ENCODE measurements around the gene ZFYVE28.
A peak's percentile ranks its signal among the peaks of the same experiment; 100 is the strongest.

ZFYVE28 gene

DNA sequence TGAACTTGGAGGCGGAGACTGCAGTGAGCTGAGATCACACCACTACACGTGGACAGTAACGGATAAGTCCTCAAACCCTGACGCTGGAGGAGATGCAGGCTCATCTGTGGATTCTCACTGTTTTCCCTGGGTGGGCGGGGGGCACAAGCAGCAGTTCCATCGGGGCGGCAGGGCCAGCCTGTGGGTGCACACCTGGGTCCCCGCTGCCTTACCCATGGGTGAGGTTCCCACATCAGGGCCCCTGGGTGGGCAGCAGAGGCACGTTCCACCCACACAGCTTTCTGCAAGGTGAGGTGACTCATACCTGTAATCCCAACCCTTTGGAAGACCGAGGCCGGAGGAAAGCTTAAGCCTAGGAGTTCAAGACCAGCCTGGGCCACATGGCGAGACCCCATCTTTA, 100.0 kb downstream of the ZFYVE28 start:
- intact Hi-C loops (cut with DNase I; ENCODE audit: low total_unique reads): no loop called here
- Histone ChIP-seq H3K9me3 (no peaks in the 10 kb centered on the region), H3K27me3 (no peaks in the 10 kb centered on the region), H3K4me3 (no peak overlapping the region), H3K27ac (no peak overlapping the region), H3K4me1 (no peaks in the 10 kb centered on the region), H3K36me3 (peaks cover 0 to 3% (median 0%) of the 10 kb centered on the region in 3 donors)
- DNase-seq: peak in 1 of 2 donors; percentile 54
- TF ChIP-seq, protein P1, sequence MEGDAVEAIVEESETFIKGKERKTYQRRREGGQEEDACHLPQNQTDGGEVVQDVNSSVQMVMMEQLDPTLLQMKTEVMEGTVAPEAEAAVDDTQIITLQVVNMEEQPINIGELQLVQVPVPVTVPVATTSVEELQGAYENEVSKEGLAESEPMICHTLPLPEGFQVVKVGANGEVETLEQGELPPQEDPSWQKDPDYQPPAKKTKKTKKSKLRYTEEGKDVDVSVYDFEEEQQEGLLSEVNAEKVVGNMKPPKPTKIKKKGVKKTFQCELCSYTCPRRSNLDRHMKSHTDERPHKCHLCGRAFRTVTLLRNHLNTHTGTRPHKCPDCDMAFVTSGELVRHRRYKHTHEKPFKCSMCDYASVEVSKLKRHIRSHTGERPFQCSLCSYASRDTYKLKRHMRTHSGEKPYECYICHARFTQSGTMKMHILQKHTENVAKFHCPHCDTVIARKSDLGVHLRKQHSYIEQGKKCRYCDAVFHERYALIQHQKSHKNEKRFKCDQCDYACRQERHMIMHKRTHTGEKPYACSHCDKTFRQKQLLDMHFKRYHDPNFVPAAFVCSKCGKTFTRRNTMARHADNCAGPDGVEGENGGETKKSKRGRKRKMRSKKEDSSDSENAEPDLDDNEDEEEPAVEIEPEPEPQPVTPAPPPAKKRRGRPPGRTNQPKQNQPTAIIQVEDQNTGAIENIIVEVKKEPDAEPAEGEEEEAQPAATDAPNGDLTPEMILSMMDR (IDR thresholded peaks at IDR 0.05): no peak

GRCh38 chr4:2313366-2313765, 105.1 kb downstream of the ZFYVE28 start:
- peaks cover 0 to 20% (median 9%) of the 10 kb centered on the region in 3 donors for H3K9me3 ChIP-seq
- no peaks in the 10 kb centered on the region for H3K27me3 ChIP-seq
- no peak overlapping the region for H3K27ac ChIP-seq
- TF ChIP-seq, protein P1 (IDR thresholded peaks at IDR 0.05): no peak
- no peaks in the 10 kb centered on the region for H3K36me3 ChIP-seq
- H3K4me1 ChIP-seq: no peaks in the 10 kb centered on the region
- peak in 1 of 2 donors; percentile 38 for DNase-seq
- intact Hi-C loops (cut with DNase I; ENCODE audit: low total_unique reads): no loop called here
- H3K4me3 ChIP-seq: no peak overlapping the region

DNA sequence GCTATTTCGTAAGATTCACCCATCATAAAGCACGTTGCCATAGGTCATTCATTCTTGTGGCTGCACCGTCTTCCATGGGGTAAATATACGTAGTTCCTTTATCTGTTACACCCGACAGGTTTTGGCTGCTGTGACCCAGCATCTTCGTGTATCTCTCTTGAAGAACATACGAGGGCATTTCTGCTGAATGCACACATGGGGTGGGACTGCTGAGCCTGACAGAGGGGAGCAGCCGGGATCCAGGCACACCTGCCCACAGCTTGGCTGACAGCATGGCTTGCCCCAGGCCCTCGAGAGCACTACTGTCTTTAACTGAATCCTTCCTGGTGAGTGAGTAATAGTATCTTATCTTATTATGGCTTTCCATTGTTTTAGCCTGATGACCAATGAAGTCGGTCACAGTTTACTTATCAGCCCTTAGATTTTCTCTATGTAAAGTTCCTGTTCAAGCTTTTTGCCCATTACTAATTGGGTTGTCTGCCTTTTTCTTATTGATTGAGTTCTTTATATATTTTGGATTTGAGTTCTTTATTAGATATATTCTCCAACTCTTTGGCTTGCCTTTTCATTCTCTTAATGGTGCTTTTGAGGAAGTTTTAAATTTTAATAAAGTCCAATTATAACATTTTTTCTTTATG, 111.6 kb downstream of the ZFYVE28 start:
- peaks cover 0 to 14% (median 11%) of the 10 kb centered on the region in 3 donors for H3K36me3 ChIP-seq

GRCh38 chr4:2305766-2306501, 112.5 kb downstream of the ZFYVE28 start:
- no peak overlapping the region for H3K4me3 ChIP-seq
- TF ChIP-seq, protein P1 (IDR thresholded peaks at IDR 0.05): no peak
- no peak overlapping the region for H3K27ac ChIP-seq
- intact Hi-C loops (cut with DNase I; ENCODE audit: low total_unique reads): no loop called here
- H3K4me1 ChIP-seq: peaks cover 0 to 6% (median 0%) of the 10 kb centered on the region in 4 donors
- H3K9me3 ChIP-seq: peaks cover 0 to 14% (median 4%) of the 10 kb centered on the region in 3 donors
- H3K36me3 ChIP-seq: peaks cover 0 to 14% (median 11%) of the 10 kb centered on the region in 3 donors
- H3K27me3 ChIP-seq: no peaks in the 10 kb centered on the region
- DNase-seq: no peak

More for the DNA sequence above, 111.6 kb downstream of the ZFYVE28 start:
- Histone ChIP-seq H3K27me3 (no peaks in the 10 kb centered on the region), H3K27ac (no peak overlapping the region), H3K4me3 (no peak overlapping the region), H3K4me1 (peaks cover 0 to under 1% (median 0%) of the 10 kb centered on the region in 4 donors), H3K9me3 (peaks cover 0 to 24% (median 9%) of the 10 kb centered on the region in 3 donors)
- TF ChIP-seq, protein P1 (IDR thresholded peaks at IDR 0.05): no peak
- DNase-seq: no peak
- intact Hi-C loops (cut with DNase I; ENCODE audit: low total_unique reads): no loop called here

DNA sequence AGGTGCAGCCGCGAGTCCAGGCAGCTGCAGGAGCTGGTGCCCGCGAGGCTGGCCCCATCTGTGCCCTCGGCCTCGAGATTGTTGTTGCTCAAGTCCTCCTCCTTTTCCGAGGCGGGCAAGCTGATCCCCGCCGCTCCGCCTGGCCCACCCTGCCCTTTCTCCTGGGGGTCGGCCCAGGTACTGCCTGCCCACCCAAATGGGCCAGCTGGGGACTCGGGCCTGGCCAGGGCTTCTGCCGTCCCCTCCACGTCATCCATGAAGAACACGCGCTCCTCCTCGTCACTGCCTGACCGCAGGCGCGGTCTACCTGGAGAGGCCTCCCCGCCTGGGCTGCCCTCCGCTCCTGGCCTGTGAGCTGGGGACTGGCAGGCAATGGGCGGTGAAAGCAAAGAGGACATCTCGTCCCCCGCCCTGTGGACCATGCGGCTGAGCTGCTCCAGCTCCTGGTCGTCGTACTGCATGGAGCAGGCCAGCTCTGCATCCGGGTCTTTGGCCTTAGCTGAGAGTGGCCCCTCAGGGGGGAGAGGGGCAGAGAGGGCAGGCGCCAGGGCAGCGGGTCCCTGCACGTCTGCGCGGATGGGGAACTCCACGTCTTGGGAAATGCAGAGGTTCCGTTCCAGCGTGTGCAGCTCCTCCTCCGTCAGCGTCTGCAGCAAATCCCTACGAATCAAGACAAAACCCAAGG, 113.4 kb downstream of the ZFYVE28 start:
- intact Hi-C loops (cut with DNase I; ENCODE audit: low total_unique reads): no loop called here

More for the DNA sequence above, 113.4 kb downstream of the ZFYVE28 start:
- DNase-seq: peak in 1 of 2 donors; percentile 56
- peaks cover 0 to 12% (median 0%) of the 10 kb centered on the region in 3 donors for H3K9me3 ChIP-seq
- H3K36me3 ChIP-seq: peaks cover 0 to 14% (median 11%) of the 10 kb centered on the region in 3 donors
- H3K27ac ChIP-seq: no peak overlapping the region
- no peak overlapping the region for H3K4me3 ChIP-seq
- TF ChIP-seq, protein P1 (IDR thresholded peaks at IDR 0.05): no peak
- no peaks in the 10 kb centered on the region for H3K27me3 ChIP-seq
- H3K4me1 ChIP-seq: peaks cover 0 to 6% (median 0%) of the 10 kb centered on the region in 4 donors

All from tibial artery (tissue), 4 donors.